NT2/D1 (cell line): ENCODE data around the gene NOL4L.

ENCODE experiments used
- SUZ12 ChIP-seq: IDR thresholded peaks from 2 replicates; pipeline ENCODE4 v1.6.1; 2011; ENCODE audit not compliant: insufficient read length, insufficient read depth; ENCODE audit errors: extremely low read depth
- ZNF274 ChIP-seq: IDR thresholded peaks from 2 replicates; pipeline ENCODE4 v1.6.1; 2011; ENCODE audit warnings: mild to moderate bottlenecking, low read depth, low read length

DNA sequence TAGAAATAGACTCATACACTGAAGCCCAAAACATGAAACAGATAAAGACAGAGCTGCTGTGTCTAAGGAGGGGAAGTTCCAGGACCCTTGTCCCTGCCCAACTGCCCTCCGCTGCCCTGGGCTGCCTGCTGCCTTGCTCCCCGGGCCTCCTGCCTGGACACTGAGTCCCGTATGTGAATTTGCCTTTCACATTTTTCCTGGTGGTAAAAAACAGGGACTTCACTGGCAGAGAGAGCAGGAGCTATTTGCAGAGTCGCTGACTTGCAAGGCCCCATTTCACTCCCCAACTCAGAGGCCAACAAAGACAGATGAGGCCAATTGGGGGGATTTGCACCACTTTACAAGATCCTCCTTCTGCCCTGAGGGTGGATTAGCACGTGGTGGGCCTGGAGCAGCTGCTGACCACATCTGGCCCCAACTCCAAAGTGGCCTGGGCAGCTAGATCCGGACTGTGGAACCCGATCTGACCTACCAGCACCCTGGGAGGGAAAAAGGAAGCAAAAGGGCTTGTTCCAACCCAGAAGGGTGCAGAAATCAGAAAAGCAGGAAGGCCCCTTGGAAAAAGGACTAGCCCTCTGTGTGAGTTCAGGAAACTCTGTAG lies 61.4 kb downstream of the NOL4L start:
- TF ChIP-seq SUZ12 (no peak), ZNF274 (no peak)
